WTC11 (cell line): ENCODE measurements around the gene PRSS53. TPM values are rescaled to one million over a fixed set of nuclear protein-coding genes. Genes with fewer than 3 reads are reported as not detected.
A peak's percentile ranks its signal among the peaks of the same experiment; 100 is the strongest.

Experiments
- ATAC-seq: fragments of 200-7000 bp; cut with Tn5 transposase; 2 replicates; pipeline ENCODE4 v1.10.0; 2021; ENCODE audit warnings: mild to moderate bottlenecking, moderate library complexity
- CTCF ChIA-PET: fragments of 300-600 bp; sonication (Branson Sonifier 250); formaldehyde crosslinking; loops from one replicate; lab custom pipeline; 2021; ENCODE audit warnings: antibody characterized with exemption; lab: Charles Lee
- POLR2A ChIA-PET: fragments of 350-600 bp; sonication (Branson Sonifier 250); formaldehyde crosslinking; loops from one replicate; lab custom pipeline; 2021; ENCODE audit warnings: antibody characterized with exemption; lab: Charles Lee
- DNase-seq: peaks from one replicate; pipeline ENCODE4 v3.0.0; 2021; ENCODE audit warnings: low spot score
- H3K27ac Mint-ChIP-seq: 2 replicates; pipeline ENCODE4 v1.8.0; 2021; ENCODE audit warnings: mixed read lengths
- H3K27me3 Mint-ChIP-seq: 2 replicates; pipeline ENCODE4 v1.8.0; 2021; ENCODE audit warnings: low read depth, mild to moderate bottlenecking, moderate library complexity, mixed read lengths
- H3K36me3 Mint-ChIP-seq: 2 replicates; pipeline ENCODE4 v1.8.0; 2021; ENCODE audit warnings: mixed read lengths
- H3K4me1 Mint-ChIP-seq: 2 replicates; pipeline ENCODE4 v1.8.0; 2022; ENCODE audit warnings: mixed read lengths
- H3K4me3 Mint-ChIP-seq: 2 replicates; pipeline ENCODE4 v1.8.0; 2021; ENCODE audit warnings: mild to moderate bottlenecking, moderate library complexity, mixed read lengths
- H3K9me3 Mint-ChIP-seq: 2 replicates; pipeline ENCODE4 v1.8.0; 2021; ENCODE audit warnings: mixed read lengths
- ATF1 ChIP-seq: sonication (generic); formaldehyde crosslinking; IDR thresholded peaks from 2 replicates; pipeline ENCODE4 v1.8.1; 2023; ENCODE audit warnings: mild to moderate bottlenecking, moderate library complexity, missing genetic modification reagents
- CREB1 ChIP-seq: sonication (generic); formaldehyde crosslinking; IDR thresholded peaks from 2 replicates; pipeline ENCODE4 v1.8.0; 2023; ENCODE audit warnings: mild to moderate bottlenecking, missing genetic modification reagents
- CTCF ChIP-seq: fragments of 200-600 bp; IDR thresholded peaks from 2 replicates; pipeline ENCODE4 v1.8.0; 2022; ENCODE audit warnings: antibody characterized with exemption
- E2F1 ChIP-seq: sonication (generic); formaldehyde crosslinking; IDR thresholded peaks from 2 replicates; pipeline ENCODE4 v1.8.0; 2022; ENCODE audit warnings: mild to moderate bottlenecking, missing genetic modification reagents
- E2F4 ChIP-seq: sonication (generic); formaldehyde crosslinking; IDR thresholded peaks from 2 replicates; pipeline ENCODE4 v1.8.1; 2022; ENCODE audit warnings: low read depth, mild to moderate bottlenecking, moderate library complexity, missing genetic modification reagents, borderline replicate concordance
- ETV6 ChIP-seq: sonication (generic); formaldehyde crosslinking; IDR thresholded peaks from 2 replicates; pipeline ENCODE4 v1.8.1; 2022; ENCODE audit warnings: mild to moderate bottlenecking, missing genetic modification reagents
- FOXJ3 ChIP-seq: sonication (generic); formaldehyde crosslinking; IDR thresholded peaks from 2 replicates; pipeline ENCODE4 v1.9.0; 2021; ENCODE audit warnings: missing genetic modification reagents, mild to moderate bottlenecking, borderline replicate concordance
- GRHL2 ChIP-seq: fragments of 250-450 bp; sonication (Bioruptor Pico); IDR thresholded peaks from 2 replicates; pipeline ENCODE4 v1.8.0; 2022; ENCODE audit warnings: mild to moderate bottlenecking, moderate library complexity; ENCODE audit not compliant: insufficient replicate concordance, severe bottlenecking
- IRF2 ChIP-seq: sonication (generic); formaldehyde crosslinking; IDR thresholded peaks from 2 replicates; pipeline ENCODE4 v1.8.0; 2022; ENCODE audit warnings: low read depth, missing genetic modification reagents, borderline replicate concordance
- NR1H2 ChIP-seq: sonication (generic); formaldehyde crosslinking; IDR thresholded peaks from 2 replicates; pipeline ENCODE4 v1.9.0; 2021; ENCODE audit warnings: mild to moderate bottlenecking, moderate library complexity, missing genetic modification reagents
- NR3C1 ChIP-seq: sonication (generic); formaldehyde crosslinking; conservative IDR thresholded peaks from 2 replicates; pipeline ENCODE4 v1.8.1; 2023; ENCODE audit warnings: low read depth, mild to moderate bottlenecking, missing genetic modification reagents
- OVOL2 ChIP-seq: fragments of 250-450 bp; sonication (Bioruptor Pico); IDR thresholded peaks from 2 replicates; pipeline ENCODE4 v1.9.0; 2021; ENCODE audit warnings: mild to moderate bottlenecking, borderline replicate concordance
- SOX15 ChIP-seq: fragments of 250-450 bp; sonication (Bioruptor Pico); IDR thresholded peaks from 2 replicates; pipeline ENCODE4 v1.9.0; 2021; ENCODE audit warnings: mild to moderate bottlenecking
- TCF7 ChIP-seq: sonication (generic); formaldehyde crosslinking; IDR thresholded peaks from 2 replicates; pipeline ENCODE4 v1.8.0; 2022; ENCODE audit warnings: mild to moderate bottlenecking, low read depth, missing genetic modification reagents, moderate library complexity
- ZNF121 ChIP-seq: sonication (generic); formaldehyde crosslinking; IDR thresholded peaks from 2 replicates; pipeline ENCODE4 v1.8.0; 2023; ENCODE audit warnings: missing genetic modification reagents
- ZNF138 ChIP-seq: sonication (generic); formaldehyde crosslinking; conservative IDR thresholded peaks from 2 replicates; pipeline ENCODE4 v1.8.1; 2022; ENCODE audit warnings: mild to moderate bottlenecking, moderate library complexity, missing genetic modification reagents
- ZNF232 ChIP-seq: sonication (generic); formaldehyde crosslinking; IDR thresholded peaks from 2 replicates; pipeline ENCODE4 v1.8.0; 2022; ENCODE audit warnings: mild to moderate bottlenecking, missing genetic modification reagents
- ZNF423 ChIP-seq: fragments of 250-450 bp; sonication (Bioruptor Pico); IDR thresholded peaks from 2 replicates; pipeline ENCODE4 v2.1.2; 2022; ENCODE audit warnings: mild to moderate bottlenecking, moderate library complexity
- ZNF425 ChIP-seq: fragments of 250-450 bp; sonication (Bioruptor Pico); conservative IDR thresholded peaks from 2 replicates; pipeline ENCODE4 v1.9.0; 2021; ENCODE audit warnings: mild to moderate bottlenecking
- total RNA-seq: library from RNA; stranded (reverse); gene quantifications from 3 replicates; pipeline ENCODE4 v1.2.3, GENCODE V29; 2021
- TF ChIP-seq, protein P1 (sequence below): sonication (generic); formaldehyde crosslinking; IDR thresholded peaks from 2 replicates; pipeline ENCODE4 v1.8.0; 2022; ENCODE audit warnings: mild to moderate bottlenecking, missing genetic modification reagents
- TF ChIP-seq, protein P2 (sequence below): fragments of 250-450 bp; sonication (Bioruptor Pico); IDR thresholded peaks from 2 replicates; pipeline ENCODE4 v1.8.0; 2021; ENCODE audit warnings: mild to moderate bottlenecking
- TF ChIP-seq, protein P3 (sequence below): sonication (generic); formaldehyde crosslinking; IDR thresholded peaks from 2 replicates; pipeline ENCODE4 v1.8.1; 2022; ENCODE audit warnings: missing genetic modification reagents, borderline replicate concordance

PRSS53 gene
- total RNA-seq, 1 experiment from 2014 or later: 4.9 TPM

- TF ChIP-seq E2F4 (CRISPR knock-in tag) (no peak), IRF2 (no peak), CTCF (no peak)
- TF ChIP-seq, all 79 proteins: peak for 0
Observed at GRCh38 chr16:31083556-31083955, 5.2 kb downstream of the PRSS53 start (continued).

GRCh38 chr16:31083081-31083480 is 5.7 kb downstream of the PRSS53 start:
- ATAC-seq (no peak), DNase-seq (no peak)
- TF ChIP-seq CREB1 (CRISPR knock-in tag) (no peak), GRHL2 (no peak), OVOL2 (CRISPR knock-in tag) (no peak), NR3C1 (CRISPR knock-in tag) (no peak), E2F1 (CRISPR knock-in tag) (no peak), ETV6 (CRISPR knock-in tag) (no peak), ZNF121 (CRISPR knock-in tag) (no peak), TCF7 (CRISPR knock-in tag) (no peak)
- TF ChIP-seq, protein P1, sequence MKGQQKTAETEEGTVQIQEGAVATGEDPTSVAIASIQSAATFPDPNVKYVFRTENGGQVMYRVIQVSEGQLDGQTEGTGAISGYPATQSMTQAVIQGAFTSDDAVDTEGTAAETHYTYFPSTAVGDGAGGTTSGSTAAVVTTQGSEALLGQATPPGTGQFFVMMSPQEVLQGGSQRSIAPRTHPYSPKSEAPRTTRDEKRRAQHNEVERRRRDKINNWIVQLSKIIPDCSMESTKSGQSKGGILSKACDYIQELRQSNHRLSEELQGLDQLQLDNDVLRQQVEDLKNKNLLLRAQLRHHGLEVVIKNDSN (CRISPR knock-in tag): no peak
- TF ChIP-seq, protein P2, sequence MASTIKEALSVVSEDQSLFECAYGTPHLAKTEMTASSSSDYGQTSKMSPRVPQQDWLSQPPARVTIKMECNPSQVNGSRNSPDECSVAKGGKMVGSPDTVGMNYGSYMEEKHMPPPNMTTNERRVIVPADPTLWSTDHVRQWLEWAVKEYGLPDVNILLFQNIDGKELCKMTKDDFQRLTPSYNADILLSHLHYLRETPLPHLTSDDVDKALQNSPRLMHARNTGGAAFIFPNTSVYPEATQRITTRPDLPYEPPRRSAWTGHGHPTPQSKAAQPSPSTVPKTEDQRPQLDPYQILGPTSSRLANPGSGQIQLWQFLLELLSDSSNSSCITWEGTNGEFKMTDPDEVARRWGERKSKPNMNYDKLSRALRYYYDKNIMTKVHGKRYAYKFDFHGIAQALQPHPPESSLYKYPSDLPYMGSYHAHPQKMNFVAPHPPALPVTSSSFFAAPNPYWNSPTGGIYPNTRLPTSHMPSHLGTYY (CRISPR knock-in tag): no peak
- H3K4me3 Mint-ChIP-seq: no peak overlapping the region
- no peaks in the 10 kb centered on the region for H3K9me3 Mint-ChIP-seq
- ChIA-PET POLR2A (no interaction called here), CTCF (interaction anchor here (1.0 kb wide), 1 partner anchor 34 kb away, joined by 3 read pairs; the partner anchor contains the start of gene KAT8)
- no peaks in the 10 kb centered on the region for H3K27me3 Mint-ChIP-seq
- H3K4me1 Mint-ChIP-seq: no peaks in the 10 kb centered on the region
- H3K27ac Mint-ChIP-seq: no peak overlapping the region
- H3K36me3 Mint-ChIP-seq: peaks cover 23% of the 10 kb centered on the region

- DNase-seq: no peak
- peaks cover 29% of the 10 kb centered on the region for H3K36me3 Mint-ChIP-seq
- H3K9me3 Mint-ChIP-seq: no peaks in the 10 kb centered on the region
- peak overlapping the region; percentile 74 for H3K27ac Mint-ChIP-seq
- no peak for ATAC-seq
- POLR2A ChIA-PET: no interaction called here
- H3K4me1 Mint-ChIP-seq: no peaks in the 10 kb centered on the region
- CTCF ChIA-PET: interaction anchor here (1.0 kb wide), 1 partner anchor 35 kb away, joined by 3 read pairs; the partner anchor contains the start of gene KAT8
- H3K27me3 Mint-ChIP-seq: no peaks in the 10 kb centered on the region
- no peak overlapping the region for H3K4me3 Mint-ChIP-seq
- TF ChIP-seq ZNF232 (CRISPR knock-in tag) (no peak), OVOL2 (CRISPR knock-in tag) (no peak), ZNF138 (CRISPR knock-in tag) (no peak), ETV6 (CRISPR knock-in tag) (no peak), ATF1 (CRISPR knock-in tag) (no peak), FOXJ3 (no peak), ZNF425 (no peak), E2F1 (CRISPR knock-in tag) (no peak), SOX15 (CRISPR knock-in tag) (no peak), NR1H2 (no peak), ZNF423 (no peak)
- TF ChIP-seq, protein P3, sequence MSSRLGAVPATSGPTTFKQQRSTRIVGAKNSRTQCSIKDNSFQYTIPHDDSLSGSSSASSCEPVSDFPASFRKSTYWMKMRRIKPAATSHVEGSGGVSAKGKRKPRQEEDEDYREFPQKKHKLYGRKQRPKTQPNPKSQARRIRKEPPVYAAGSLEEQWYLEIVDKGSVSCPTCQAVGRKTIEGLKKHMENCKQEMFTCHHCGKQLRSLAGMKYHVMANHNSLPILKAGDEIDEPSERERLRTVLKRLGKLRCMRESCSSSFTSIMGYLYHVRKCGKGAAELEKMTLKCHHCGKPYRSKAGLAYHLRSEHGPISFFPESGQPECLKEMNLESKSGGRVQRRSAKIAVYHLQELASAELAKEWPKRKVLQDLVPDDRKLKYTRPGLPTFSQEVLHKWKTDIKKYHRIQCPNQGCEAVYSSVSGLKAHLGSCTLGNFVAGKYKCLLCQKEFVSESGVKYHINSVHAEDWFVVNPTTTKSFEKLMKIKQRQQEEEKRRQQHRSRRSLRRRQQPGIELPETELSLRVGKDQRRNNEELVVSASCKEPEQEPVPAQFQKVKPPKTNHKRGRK (CRISPR knock-in tag): no peak
Observed at GRCh38 chr16:31082368-31083045, 6.2 kb downstream of the PRSS53 start.
